Fibroblast of lung (primary cell): ENCODE results near the gene ANGPT4. TPM values are rescaled to one million over a fixed set of nuclear protein-coding genes. Genes with fewer than 3 reads are reported as not detected.

Experiments
- DNase-seq, 2 donors: peaks; one replicate each; pipeline versions ENCODE4 v3.0.0 to v3.0.0-alpha.2; 2010; ENCODE audit warnings: low read depth in 2 of 2
- H2AFZ ChIP-seq: 2 replicates; pipeline ENCODE4 v1.5.1; 2012; ENCODE audit warnings: low read length, control low read depth, inconsistent platforms
- H3K27ac ChIP-seq: 2 replicates; pipeline ENCODE4 v1.5.1; 2011; ENCODE audit warnings: low read length, control low read depth; ENCODE audit not compliant: insufficient read depth
- H3K27me3 ChIP-seq: 2 replicates; pipeline ENCODE4 v1.5.1; 2011; ENCODE audit warnings: mild to moderate bottlenecking, low read length; ENCODE audit not compliant: control insufficient read depth, insufficient read depth
- H3K36me3 ChIP-seq: 2 replicates; pipeline ENCODE4 v1.5.1; 2011; ENCODE audit warnings: low read length; ENCODE audit not compliant: control insufficient read depth, insufficient read depth
- H3K4me1 ChIP-seq: 2 replicates; pipeline ENCODE4 v1.5.1; 2011; ENCODE audit warnings: low read length; ENCODE audit not compliant: control insufficient read depth, insufficient read depth; ENCODE audit errors: extremely low read depth
- H3K4me2 ChIP-seq: 2 replicates; pipeline ENCODE4 v1.5.1; 2011; ENCODE audit warnings: low read length, control low read depth; ENCODE audit not compliant: insufficient read depth; ENCODE audit errors: extremely low read depth
- H3K4me3 ChIP-seq, 4 experiments: fragments of 200-600 bp in 1 of 4; sonication (generic) in 1 of 4; replicated peaks in 1 of 4; 2 replicates each; pipeline ENCODE4 v1.5.1; 2011 to 2016; ENCODE audit warnings: low read length in 4 of 4, low read depth in 3 of 4, mild to moderate bottlenecking in 3 of 4, control low read depth in 2 of 4, inconsistent platforms in 1 of 4, mixed read lengths in 1 of 4; ENCODE audit not compliant: insufficient read depth in 1 of 4; ENCODE audit errors: control extremely low read depth in 1 of 4
- H3K79me2 ChIP-seq: 2 replicates; pipeline ENCODE4 v1.5.1; 2012; ENCODE audit warnings: mild to moderate bottlenecking, low read length, inconsistent platforms; ENCODE audit not compliant: control insufficient read depth, insufficient read depth
- H3K9ac ChIP-seq: 2 replicates; pipeline ENCODE4 v1.5.1; 2011; ENCODE audit warnings: mild to moderate bottlenecking, low read length, control low read depth; ENCODE audit not compliant: insufficient read depth
- H3K9me3 ChIP-seq: 2 replicates; pipeline ENCODE4 v1.5.1; 2012; ENCODE audit warnings: low read depth, low read length; ENCODE audit not compliant: control insufficient read depth, insufficient read depth
- H4K20me1 ChIP-seq: 2 replicates; pipeline ENCODE4 v1.5.1; 2011; ENCODE audit warnings: low read length; ENCODE audit not compliant: control insufficient read depth, insufficient read depth; ENCODE audit errors: extremely low read depth
- CTCF ChIP-seq, 2 donors: IDR thresholded peaks in 1 of 2; conservative IDR thresholded peaks in 1 of 2; 1 replicate in 1 of 2; 2 replicates in 1 of 2; pipeline ENCODE4 v1.5.1; 2011 to 2012; ENCODE audit warnings: low read length in 2 of 2, control low read depth in 1 of 2, inconsistent platforms in 1 of 2, low read depth in 1 of 2, mild to moderate bottlenecking in 1 of 2
- EZH2 ChIP-seq: IDR thresholded peaks from 2 replicates; pipeline ENCODE4 v1.5.1; 2012; ENCODE audit warnings: low read length, control low read depth, mild to moderate bottlenecking; ENCODE audit errors: missing control alignments
- polyA plus RNA-seq, 2 donors: library from polyadenylated mRNA; depleted of rRNA in 1 of 2; stranded (reverse) in 1 of 2; unstranded in 1 of 2; fragments of >200 nt; gene quantifications; 2 replicates each; pipeline ENCODE4 v1.2.1, GENCODE V29; 2011 to 2012; ENCODE audit warnings: missing spikeins in 1 of 2
- total RNA-seq: library from RNA; depleted of rRNA; stranded (reverse); fragments of >200 nt; gene quantifications from 2 replicates; pipeline ENCODE4 v1.2.1, GENCODE V29; 2014

ANGPT4 gene
- total and polyA plus RNA-seq, 2 donors (not counting 1 experiment from before 2014, with no cell fraction given): under 0.01 TPM; not detected in 1

DNA sequence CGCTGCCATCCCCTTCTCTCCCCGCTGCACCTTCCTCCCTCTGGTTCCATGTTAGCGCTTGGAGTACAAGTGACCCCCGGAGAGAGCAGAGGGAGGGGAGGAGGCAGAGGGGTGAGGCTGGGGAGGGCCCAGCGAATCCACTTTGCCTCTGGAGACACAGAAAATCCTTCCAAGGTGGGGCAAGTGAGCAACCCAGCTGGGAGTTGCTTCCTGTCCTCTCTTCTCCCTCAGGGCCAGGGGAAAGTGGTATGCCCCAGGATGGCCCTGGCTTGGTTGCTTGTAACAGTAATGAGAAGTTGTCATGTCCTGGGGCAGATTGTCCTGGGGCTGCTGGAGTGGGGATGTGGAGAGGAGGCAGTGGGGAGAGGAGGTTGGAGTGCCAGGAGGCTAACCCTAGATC is 691 bp upstream of the ANGPT4 start:
- Histone ChIP-seq H3K4me1 (no peaks in the 10 kb centered on the region), H3K36me3 (no peaks in the 10 kb centered on the region), H3K9me3 (no peaks in the 10 kb centered on the region), H2AFZ (no peak overlapping the region), H3K4me3 (no peak overlapping the region), H3K9ac (no peak overlapping the region), H3K27me3 (peaks cover 2% of the 10 kb centered on the region), H3K4me2 (no peak overlapping the region), H3K27ac (no peak overlapping the region), H3K79me2 (no peaks in the 10 kb centered on the region), H4K20me1 (no peaks in the 10 kb centered on the region)
- TF ChIP-seq CTCF (conservative IDR thresholded peaks at IDR 0.05 in 1 of 2, IDR thresholded peaks at IDR 0.05 in 1 of 2; ENCODE audit: low read depth in 1 of 2, low read length in 2 of 2) (no peak), EZH2 (no peak)
- DNase-seq: no peak

- H3K27me3 ChIP-seq: peaks cover 2% of the 10 kb centered on the region
- no peaks in the 10 kb centered on the region for H3K79me2 ChIP-seq
- H4K20me1 ChIP-seq: no peaks in the 10 kb centered on the region
- DNase-seq: no peak
- no peaks in the 10 kb centered on the region for H3K36me3 ChIP-seq
- H3K27ac ChIP-seq: no peak overlapping the region
- no peaks in the 10 kb centered on the region for H3K9me3 ChIP-seq
- H3K9ac ChIP-seq: no peak overlapping the region
- peaks cover 3% of the 10 kb centered on the region for H3K4me1 ChIP-seq
- H3K4me3 ChIP-seq: no peak overlapping the region
- no peak overlapping the region for H2AFZ ChIP-seq
- TF ChIP-seq EZH2 (no peak), CTCF (conservative IDR thresholded peaks at IDR 0.05 in 1 of 2, IDR thresholded peaks at IDR 0.05 in 1 of 2; ENCODE audit: low read depth in 1 of 2, low read length in 2 of 2) (no peak)
- no peak overlapping the region for H3K4me2 ChIP-seq
Measured at GRCh38 chr20:914727-915498, 1.2 kb downstream of the ANGPT4 start.

DNA sequence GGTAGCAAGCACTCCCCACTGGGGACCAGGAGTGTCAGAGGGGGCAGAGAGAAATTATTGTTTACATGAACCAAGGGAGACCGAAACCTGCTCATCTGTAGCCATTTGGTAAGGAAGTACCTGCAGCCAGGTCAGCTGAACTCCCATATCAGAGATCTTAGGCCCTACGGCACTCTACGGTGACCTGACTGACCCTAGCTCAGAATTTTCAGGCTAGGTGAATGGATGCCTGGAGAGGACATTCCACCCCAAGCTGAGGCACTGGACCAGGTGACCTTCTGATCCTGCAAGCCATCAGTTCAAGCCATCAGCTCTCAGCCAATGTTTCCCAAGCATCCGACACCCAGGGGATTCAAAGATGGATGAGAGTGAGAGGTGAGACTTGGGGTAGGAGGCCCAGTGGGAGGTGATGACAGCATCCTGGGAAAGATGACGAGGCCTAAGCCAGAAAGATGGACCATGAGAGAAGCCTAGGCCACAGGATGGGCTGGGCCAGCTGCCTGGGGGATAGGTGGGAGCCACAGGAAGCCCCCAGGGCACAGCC is 2.8 kb downstream of the ANGPT4 start:
- DNase-seq: no peak
- Histone ChIP-seq H3K27me3 (peaks cover 2% of the 10 kb centered on the region), H4K20me1 (no peaks in the 10 kb centered on the region)

More for the DNA sequence above, 2.8 kb downstream of the ANGPT4 start:
- Histone ChIP-seq H3K4me3 (no peak overlapping the region), H3K79me2 (no peaks in the 10 kb centered on the region), H3K4me2 (no peak overlapping the region), H3K27ac (no peak overlapping the region), H3K36me3 (no peaks in the 10 kb centered on the region), H3K9ac (no peak overlapping the region), H3K4me1 (peaks cover 3% of the 10 kb centered on the region), H3K9me3 (no peaks in the 10 kb centered on the region), H2AFZ (no peak overlapping the region)
- no peak for TF ChIP-seq CTCF (conservative IDR thresholded peaks at IDR 0.05 in 1 of 2, IDR thresholded peaks at IDR 0.05 in 1 of 2; ENCODE audit: low read depth in 1 of 2, low read length in 2 of 2)
- TF ChIP-seq EZH2: no peak
